BJ (cell line): ENCODE data around the gene TRABD2B. TPM values are rescaled to one million over a fixed set of nuclear protein-coding genes. Genes with fewer than 3 reads are reported as not detected.

Experiments used
- CTCF ChIA-PET: fragments of 350-600 bp; formaldehyde crosslinking; extraction: SDS; loops from one replicate; lab custom pipeline; 2021; ENCODE audit warnings: antibody characterized with exemption, inconsistent platforms; lab: Yijun Ruan, JAX
- POLR2A ChIA-PET: fragments of 300-600 bp; sonication (Branson Sonifier 250); formaldehyde crosslinking; extraction: SDS; loops from one replicate; lab custom pipeline; 2021; ENCODE audit warnings: antibody characterized with exemption; lab: Charles Lee
- DNase-seq: peaks from one replicate; pipeline ENCODE4 v3.0.0-alpha.2; 2011; ENCODE audit warnings: low read depth
- H3K27me3 ChIP-seq: 2 replicates; pipeline ENCODE4 v1.6.0; 2011; ENCODE audit warnings: low read length; ENCODE audit not compliant: control insufficient read depth, insufficient read depth
- H3K36me3 ChIP-seq: 2 replicates; pipeline ENCODE4 v1.5.1; 2011; ENCODE audit warnings: low read length; ENCODE audit not compliant: control insufficient read depth, insufficient read depth
- H3K4me3 ChIP-seq: 2 replicates; pipeline ENCODE4 v1.5.1; 2011; ENCODE audit warnings: low read depth, mild to moderate bottlenecking, control low read depth, low read length
- CTCF ChIP-seq: IDR thresholded peaks from 2 replicates; pipeline ENCODE4 v1.5.1; 2011; ENCODE audit warnings: low read depth, mild to moderate bottlenecking, control low read depth, inconsistent platforms, low read length, moderate library complexity; ENCODE audit not compliant: insufficient read depth
- polyA plus RNA-seq: library from polyadenylated mRNA; depleted of rRNA; stranded (reverse); fragments of >200 nt; gene quantifications from 2 replicates; pipeline ENCODE4 v1.2.3, GENCODE V29; 2011

TRABD2B gene
- polyA plus RNA-seq, 1 experiment = not detected

GRCh38 chr1:48039088-48040054 lies 42.2 kb upstream of the TRABD2B start:
- no peak for TF ChIP-seq CTCF
- no peak for DNase-seq
- Histone ChIP-seq H3K4me3 (no peak overlapping the region), H3K36me3 (no peaks in the 10 kb centered on the region), H3K27me3 (no peaks in the 10 kb centered on the region)
- CTCF ChIA-PET = no interaction called here
- POLR2A ChIA-PET = no interaction called here

- CTCF ChIA-PET = interaction anchor here (1.2 kb wide), 1 partner anchor 29 kb away, joined by 3 read pairs; no protein-coding TSS in a partner anchor
- no peak for DNase-seq
- Histone ChIP-seq H3K36me3 (no peaks in the 10 kb centered on the region), H3K27me3 (no peaks in the 10 kb centered on the region), H3K4me3 (no peak overlapping the region)
- no peak for TF ChIP-seq CTCF
- POLR2A ChIA-PET = no interaction called here
Measured at GRCh38 chr1:48038270-48038767, 41.1 kb upstream of the TRABD2B start.

GRCh38 chr1:48036710-48037355 lies 39.6 kb upstream of the TRABD2B start:
- ChIA-PET POLR2A (no interaction called here), CTCF (interaction anchor here (1.2 kb wide), 1 partner anchor 28 kb away, joined by 3 read pairs; no protein-coding TSS in a partner anchor)
- no peaks in the 10 kb centered on the region for H3K36me3 ChIP-seq
- TF ChIP-seq CTCF = no peak
- no peak for DNase-seq
- H3K4me3 ChIP-seq = no peak overlapping the region
- H3K27me3 ChIP-seq = no peaks in the 10 kb centered on the region

GRCh38 chr1:48035371-48036141 lies 38.4 kb upstream of the TRABD2B start:
- ChIA-PET POLR2A (no interaction called here), CTCF (interaction anchor here (1.1 kb wide), 1 partner anchor 23 kb away, joined by 3 read pairs; no protein-coding TSS in a partner anchor)
- Histone ChIP-seq H3K36me3 (no peaks in the 10 kb centered on the region), H3K4me3 (no peak overlapping the region), H3K27me3 (no peaks in the 10 kb centered on the region)
- DNase-seq = no peak
- TF ChIP-seq CTCF = no peak
